Measurements from ENCODE around the gene NAE1. TPM values are rescaled to one million over a fixed set of nuclear protein-coding genes. Genes with fewer than 3 reads are reported as not detected.

The NAE1 gene
- polyA plus RNA-seq, 1 donor (not counting 4 experiments of a cell fraction or from before 2014, with no cell fraction given) = 113 TPM

DNA sequence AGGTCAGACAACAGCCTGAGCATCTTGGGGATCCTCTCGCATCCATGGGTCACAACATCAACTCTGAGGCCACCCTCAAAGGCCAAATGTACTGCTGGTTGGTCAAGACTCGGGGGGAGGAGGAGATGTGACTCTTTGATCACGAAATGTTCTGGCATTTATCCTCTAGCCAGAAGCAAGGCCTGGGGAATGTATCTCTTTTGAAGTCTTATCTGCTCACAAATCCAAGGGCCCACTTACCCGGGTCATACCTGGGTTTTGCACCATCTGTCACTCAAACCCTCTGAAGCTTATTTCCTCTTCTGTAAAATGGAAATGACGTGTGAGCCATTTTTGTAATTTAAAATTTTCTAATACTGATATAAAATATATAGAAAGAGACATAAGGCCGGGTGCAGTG, 26.7 kb upstream of the NAE1 start:
- FAIRE-seq = no peak

DNA sequence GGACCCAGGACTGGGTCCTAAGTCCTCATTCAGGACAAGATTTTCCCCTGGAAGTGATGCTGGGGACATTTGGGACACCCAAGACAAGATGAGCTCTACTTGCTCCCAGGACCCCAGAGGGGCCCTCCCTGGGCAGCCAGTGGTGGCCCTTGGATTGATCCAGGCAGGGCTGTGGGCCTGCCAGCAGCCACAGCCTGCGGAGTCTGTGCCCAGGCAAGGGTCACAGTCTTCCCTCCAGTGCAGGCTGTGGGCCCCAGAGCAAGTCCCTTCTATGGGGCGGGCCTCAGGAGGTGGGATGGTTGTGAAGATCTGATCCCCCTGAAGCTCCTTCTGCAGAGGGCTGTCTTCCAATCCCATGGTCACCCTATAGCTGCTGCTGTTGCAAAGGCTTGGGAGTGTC, 26.0 kb upstream of the NAE1 start:
- H3K4me3 ChIP-seq (ENCODE audit: control insufficient read depth in 2 of 3, extremely low read depth in 1 of 3, insufficient read depth in 2 of 3, low read depth in 1 of 3, low read length in 3 of 3) = no peak overlapping the region
- H3K9ac ChIP-seq (ENCODE audit: control insufficient read depth, extremely low read depth, insufficient read depth, low read length) = no peak overlapping the region
- FAIRE-seq = no peak
- DNase-seq (ENCODE audit: low read depth, low spot score) = no peak
- no peaks in the 10 kb centered on the region for H3K36me3 ChIP-seq (ENCODE audit: control insufficient read depth in 2 of 2, extremely low read depth in 1 of 2, insufficient read depth in 2 of 2, low read length in 2 of 2)
- H2AFZ ChIP-seq (ENCODE audit: control insufficient read depth, low read length) = no peak overlapping the region
- H3K27ac ChIP-seq (ENCODE audit: control insufficient read depth, insufficient read depth, low read length) = no peak overlapping the region
- no peaks in the 10 kb centered on the region for H3K79me2 ChIP-seq (ENCODE audit: control insufficient read depth, insufficient read depth, low read length)
- H3K4me2 ChIP-seq (ENCODE audit: control insufficient read depth, extremely low read depth, insufficient read depth, low read depth, low read length) = no peak overlapping the region
- no peaks in the 10 kb centered on the region for H3K4me1 ChIP-seq (ENCODE audit: control insufficient read depth, extremely low read depth, insufficient read depth, low read length)
- dilution Hi-C loops (cut with MboI; ENCODE audit: extremely low pct_ligation_motif_present, low sequenced_read_pairs) = no loop called here
- TF ChIP-seq EZH2 (IDR thresholded peaks at IDR 0.05; ENCODE audit: low read length) (no peak), CTCF (optimal IDR thresholded peaks at IDR 0.05 in 1 of 3, IDR thresholded peaks at IDR 0.05 in 1 of 3, conservative IDR thresholded peaks at IDR 0.05 in 1 of 3; ENCODE audit: extremely low read depth in 1 of 3, insufficient read depth in 2 of 3, low read length in 3 of 3) (no peak)
- H4K20me1 ChIP-seq (ENCODE audit: control insufficient read depth, extremely low read depth, insufficient read depth, low read length) = no peaks in the 10 kb centered on the region
- H3K27me3 ChIP-seq (ENCODE audit: control insufficient read depth, extremely low read depth, insufficient read depth, low read length) = no peaks in the 10 kb centered on the region
- no peaks in the 10 kb centered on the region for H3K9me3 ChIP-seq (ENCODE audit: control insufficient read depth, low read depth, low read length)
- no peaks in the 10 kb centered on the region for H3K9me1 ChIP-seq (ENCODE audit: control insufficient read depth, extremely low read depth, insufficient read depth, low read length)

More for the DNA sequence above, 26.7 kb upstream of the NAE1 start:
- H2AFZ ChIP-seq (ENCODE audit: control insufficient read depth, low read length) = no peak overlapping the region
- H3K4me2 ChIP-seq (ENCODE audit: control insufficient read depth, extremely low read depth, insufficient read depth, low read depth, low read length) = no peak overlapping the region
- no peak overlapping the region for H3K27ac ChIP-seq (ENCODE audit: control insufficient read depth, insufficient read depth, low read length)
- H3K4me1 ChIP-seq (ENCODE audit: control insufficient read depth, extremely low read depth, insufficient read depth, low read length) = no peaks in the 10 kb centered on the region
- no peaks in the 10 kb centered on the region for H3K36me3 ChIP-seq (ENCODE audit: control insufficient read depth in 2 of 2, extremely low read depth in 1 of 2, insufficient read depth in 2 of 2, low read length in 2 of 2)
- H3K9me3 ChIP-seq (ENCODE audit: control insufficient read depth, low read depth, low read length) = no peaks in the 10 kb centered on the region
- H3K9ac ChIP-seq (ENCODE audit: control insufficient read depth, extremely low read depth, insufficient read depth, low read length) = no peak overlapping the region
- DNase-seq (ENCODE audit: low read depth, low spot score) = no peak
- no peaks in the 10 kb centered on the region for H3K27me3 ChIP-seq (ENCODE audit: control insufficient read depth, extremely low read depth, insufficient read depth, low read length)
- no peaks in the 10 kb centered on the region for H4K20me1 ChIP-seq (ENCODE audit: control insufficient read depth, extremely low read depth, insufficient read depth, low read length)
- TF ChIP-seq CTCF (optimal IDR thresholded peaks at IDR 0.05 in 1 of 3, IDR thresholded peaks at IDR 0.05 in 1 of 3, conservative IDR thresholded peaks at IDR 0.05 in 1 of 3; ENCODE audit: extremely low read depth in 1 of 3, insufficient read depth in 2 of 3, low read length in 3 of 3) (no peak), EZH2 (IDR thresholded peaks at IDR 0.05; ENCODE audit: low read length) (no peak)
- no peaks in the 10 kb centered on the region for H3K79me2 ChIP-seq (ENCODE audit: control insufficient read depth, insufficient read depth, low read length)
- H3K4me3 ChIP-seq (ENCODE audit: control insufficient read depth in 2 of 3, extremely low read depth in 1 of 3, insufficient read depth in 2 of 3, low read depth in 1 of 3, low read length in 3 of 3) = no peak overlapping the region
- H3K9me1 ChIP-seq (ENCODE audit: control insufficient read depth, extremely low read depth, insufficient read depth, low read length) = no peaks in the 10 kb centered on the region
- dilution Hi-C loops (cut with MboI; ENCODE audit: extremely low pct_ligation_motif_present, low sequenced_read_pairs) = no loop called here

Measured in keratinocyte (primary cell).